LNCaP clone FGC (cell line): ENCODE measurements around the gene CPEB2.

Experiments used
- DNase-seq: peaks from one replicate; pipeline ENCODE4 v3.0.0-alpha.2; 2011; ENCODE audit warnings: low read depth
- H3K4me3 ChIP-seq: 2 replicates; pipeline ENCODE4 v1.5.1; 2011; ENCODE audit warnings: mild to moderate bottlenecking, low read depth, low read length, control low read depth
- CTCF ChIP-seq: IDR thresholded peaks from 2 replicates; pipeline ENCODE4 v1.5.1; 2012; ENCODE audit warnings: mild to moderate bottlenecking; ENCODE audit not compliant: control insufficient read depth, insufficient read depth; ENCODE audit errors: extremely low read depth

Gene CPEB2

DNA sequence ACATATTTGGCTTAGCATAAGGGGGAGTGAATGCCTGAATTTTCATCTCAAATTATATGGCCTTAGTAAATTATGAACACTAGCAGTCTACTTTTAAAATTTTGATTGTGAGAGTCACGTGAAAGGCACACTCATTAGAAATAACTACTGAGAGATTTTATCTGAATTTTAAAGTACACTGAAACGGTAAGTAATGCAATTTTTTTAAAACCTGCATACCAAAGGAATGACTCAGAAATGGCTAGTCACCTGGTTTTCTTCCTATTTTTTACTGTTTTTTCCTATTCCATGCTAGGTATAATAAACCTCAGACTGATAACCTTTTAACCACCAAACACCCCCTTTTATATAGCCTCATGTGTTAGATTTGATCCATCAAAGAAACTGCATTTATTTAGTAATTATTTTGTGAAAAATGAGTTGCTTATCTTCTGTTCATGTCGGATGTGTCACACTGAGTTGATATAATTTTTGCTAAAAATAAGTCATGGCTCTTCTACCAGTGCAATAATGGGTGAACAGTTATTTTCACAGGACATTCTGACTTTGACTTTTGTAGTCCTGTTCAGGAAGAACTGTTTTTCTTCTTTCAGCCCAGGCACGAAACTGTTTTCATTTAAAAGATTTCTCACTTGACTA lies 40.4 kb downstream of the CPEB2 start:
- DNase-seq: no peak
- no peak overlapping the region for H3K4me3 ChIP-seq

DNA sequence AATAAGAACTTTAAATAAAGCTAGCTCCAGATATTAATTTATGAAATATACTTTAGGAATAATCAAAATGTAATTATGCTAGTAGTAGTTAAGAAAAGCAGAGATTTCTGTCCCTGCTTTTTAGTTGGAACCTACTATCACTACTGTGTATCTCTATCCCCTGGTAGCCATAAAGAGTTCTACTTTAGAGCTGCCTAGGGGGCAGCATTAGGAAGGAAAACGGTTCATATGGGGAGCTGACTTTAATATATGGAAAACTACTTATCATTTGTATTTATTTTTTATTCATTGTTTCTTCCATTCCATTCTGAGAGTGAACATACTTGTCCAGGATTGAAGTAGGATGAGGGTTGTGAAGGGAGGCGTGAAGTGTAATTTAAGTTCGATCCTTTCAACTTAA lies 40.9 kb downstream of the CPEB2 start:
- H3K4me3 ChIP-seq: no peak overlapping the region
- TF ChIP-seq CTCF: peak; percentile 33; the same call in 1 of the 2 replicates
- DNase-seq: no peak

More for the DNA sequence above, 40.4 kb downstream of the CPEB2 start:
- no peak for TF ChIP-seq CTCF

- no peak overlapping the region for H3K4me3 ChIP-seq
- no peak for TF ChIP-seq CTCF
- no peak for DNase-seq
Observed at GRCh38 chr4:15043922-15044321, 41.6 kb downstream of the CPEB2 start.

DNA sequence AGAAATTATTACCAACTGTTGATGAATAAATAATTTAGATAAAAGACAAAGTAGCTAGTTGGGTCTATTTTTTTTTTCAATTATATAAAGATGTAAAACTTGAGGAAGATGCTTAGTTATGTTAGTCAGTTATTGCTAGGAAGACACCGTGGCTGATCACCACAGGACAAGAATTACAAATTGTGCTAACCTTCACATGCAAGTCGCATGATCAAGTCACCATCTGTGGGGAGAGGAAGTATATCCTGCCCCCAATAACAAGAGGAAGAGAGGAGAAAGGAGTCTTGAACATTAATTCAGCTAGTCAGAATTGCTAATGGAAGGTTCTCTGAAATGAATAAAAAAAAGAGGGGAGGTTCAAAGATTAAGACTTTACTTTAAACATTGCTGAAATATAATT lies 52.3 kb downstream of the CPEB2 start:
- TF ChIP-seq CTCF: no peak
- DNase-seq: no peak
- H3K4me3 ChIP-seq: no peak overlapping the region

DNA sequence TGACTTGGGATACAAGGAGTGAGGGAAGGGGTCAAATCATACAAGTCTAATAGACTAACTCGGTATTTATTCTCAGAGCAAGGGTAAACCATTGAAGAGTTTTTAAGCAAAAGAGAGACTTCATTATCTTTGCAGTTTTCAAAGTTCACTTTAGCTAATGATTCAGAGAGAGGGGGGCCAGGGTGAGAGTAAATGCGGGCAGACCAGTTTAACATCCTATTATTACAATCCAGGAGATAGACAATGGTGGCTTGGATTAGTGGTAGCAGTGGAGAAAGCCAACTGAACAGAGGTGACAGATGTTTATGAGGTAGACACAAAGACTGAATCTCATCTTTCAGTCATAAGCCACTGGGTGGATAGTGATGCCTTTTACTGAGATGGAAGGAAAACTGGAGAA lies 57.9 kb downstream of the CPEB2 start:
- H3K4me3 ChIP-seq: no peak overlapping the region
- no peak for TF ChIP-seq CTCF
- no peak for DNase-seq

DNA sequence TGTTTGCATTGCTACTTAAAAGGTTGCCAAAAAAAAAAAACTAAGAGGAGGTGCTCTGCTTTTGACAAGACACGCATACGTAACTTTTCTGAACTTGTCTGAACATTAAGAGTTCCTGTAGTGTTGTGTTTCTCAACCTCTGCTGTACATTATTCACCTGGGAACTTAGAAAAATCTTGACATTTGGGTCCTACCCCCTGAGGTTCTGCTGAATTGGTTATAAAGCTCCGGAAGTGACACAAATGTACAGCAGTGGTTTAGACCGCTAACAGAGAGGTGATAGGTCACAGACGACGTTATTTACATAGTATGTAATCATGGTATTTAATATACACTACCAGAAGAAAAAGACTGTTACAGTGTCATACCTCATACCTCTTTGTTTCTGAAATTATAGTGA lies 61.1 kb downstream of the CPEB2 start:
- TF ChIP-seq CTCF: no peak
- DNase-seq: no peak
- H3K4me3 ChIP-seq: no peak overlapping the region

- DNase-seq: no peak
- no peak for TF ChIP-seq CTCF
- no peak overlapping the region for H3K4me3 ChIP-seq
Observed at GRCh38 chr4:15065516-15065915, 63.2 kb downstream of the CPEB2 start.
